Fibroblast of lung (primary cell): ENCODE data around the gene HEPN1. TPM values are rescaled to one million over a fixed set of nuclear protein-coding genes. Genes with fewer than 3 reads are reported as not detected.

ENCODE experiments used
- DNase-seq, 2 donors: peaks; one replicate each; pipeline versions ENCODE4 v3.0.0 to v3.0.0-alpha.2; 2010; ENCODE audit warnings: low read depth in 2 of 2
- H2AFZ ChIP-seq: 2 replicates; pipeline ENCODE4 v1.5.1; 2012; ENCODE audit warnings: low read length, control low read depth, inconsistent platforms
- H3K27ac ChIP-seq: 2 replicates; pipeline ENCODE4 v1.5.1; 2011; ENCODE audit warnings: low read length, control low read depth; ENCODE audit not compliant: insufficient read depth
- H3K27me3 ChIP-seq: 2 replicates; pipeline ENCODE4 v1.5.1; 2011; ENCODE audit warnings: mild to moderate bottlenecking, low read length; ENCODE audit not compliant: control insufficient read depth, insufficient read depth
- H3K36me3 ChIP-seq: 2 replicates; pipeline ENCODE4 v1.5.1; 2011; ENCODE audit warnings: low read length; ENCODE audit not compliant: control insufficient read depth, insufficient read depth
- H3K4me1 ChIP-seq: 2 replicates; pipeline ENCODE4 v1.5.1; 2011; ENCODE audit warnings: low read length; ENCODE audit not compliant: control insufficient read depth, insufficient read depth; ENCODE audit errors: extremely low read depth
- H3K4me2 ChIP-seq: 2 replicates; pipeline ENCODE4 v1.5.1; 2011; ENCODE audit warnings: low read length, control low read depth; ENCODE audit not compliant: insufficient read depth; ENCODE audit errors: extremely low read depth
- H3K4me3 ChIP-seq, 4 experiments: fragments of 200-600 bp in 1 of 4; sonication (generic) in 1 of 4; replicated peaks in 1 of 4; 2 replicates each; pipeline ENCODE4 v1.5.1; 2011 to 2016; ENCODE audit warnings: low read length in 4 of 4, low read depth in 3 of 4, mild to moderate bottlenecking in 3 of 4, control low read depth in 2 of 4, inconsistent platforms in 1 of 4, mixed read lengths in 1 of 4; ENCODE audit not compliant: insufficient read depth in 1 of 4; ENCODE audit errors: control extremely low read depth in 1 of 4
- H3K79me2 ChIP-seq: 2 replicates; pipeline ENCODE4 v1.5.1; 2012; ENCODE audit warnings: mild to moderate bottlenecking, low read length, inconsistent platforms; ENCODE audit not compliant: control insufficient read depth, insufficient read depth
- H3K9ac ChIP-seq: 2 replicates; pipeline ENCODE4 v1.5.1; 2011; ENCODE audit warnings: mild to moderate bottlenecking, low read length, control low read depth; ENCODE audit not compliant: insufficient read depth
- H3K9me3 ChIP-seq: 2 replicates; pipeline ENCODE4 v1.5.1; 2012; ENCODE audit warnings: low read depth, low read length; ENCODE audit not compliant: control insufficient read depth, insufficient read depth
- H4K20me1 ChIP-seq: 2 replicates; pipeline ENCODE4 v1.5.1; 2011; ENCODE audit warnings: low read length; ENCODE audit not compliant: control insufficient read depth, insufficient read depth; ENCODE audit errors: extremely low read depth
- CTCF ChIP-seq, 2 donors: IDR thresholded peaks in 1 of 2; conservative IDR thresholded peaks in 1 of 2; 1 replicate in 1 of 2; 2 replicates in 1 of 2; pipeline ENCODE4 v1.5.1; 2011 to 2012; ENCODE audit warnings: low read length in 2 of 2, control low read depth in 1 of 2, inconsistent platforms in 1 of 2, low read depth in 1 of 2, mild to moderate bottlenecking in 1 of 2
- EZH2 ChIP-seq: IDR thresholded peaks from 2 replicates; pipeline ENCODE4 v1.5.1; 2012; ENCODE audit warnings: low read length, control low read depth, mild to moderate bottlenecking; ENCODE audit errors: missing control alignments
- polyA plus RNA-seq, 2 donors: library from polyadenylated mRNA; depleted of rRNA in 1 of 2; stranded (reverse) in 1 of 2; unstranded in 1 of 2; fragments of >200 nt; gene quantifications; 2 replicates each; pipeline ENCODE4 v1.2.1, GENCODE V29; 2011 to 2012; ENCODE audit warnings: missing spikeins in 1 of 2
- total RNA-seq: library from RNA; depleted of rRNA; stranded (reverse); fragments of >200 nt; gene quantifications from 2 replicates; pipeline ENCODE4 v1.2.1, GENCODE V29; 2014

Gene HEPN1
- total and polyA plus RNA-seq, 2 donors (not counting 1 experiment from before 2014, with no cell fraction given): not detected

- Histone ChIP-seq H3K36me3 (no peaks in the 10 kb centered on the region), H3K27ac (no peak overlapping the region), H4K20me1 (no peaks in the 10 kb centered on the region), H3K9me3 (no peaks in the 10 kb centered on the region), H3K4me2 (no peak overlapping the region), H3K4me3 (no peak overlapping the region), H3K79me2 (no peaks in the 10 kb centered on the region), H3K4me1 (peaks cover 2% of the 10 kb centered on the region), H2AFZ (no peak overlapping the region), H3K27me3 (peaks cover 65% of the 10 kb centered on the region), H3K9ac (no peak overlapping the region)
- DNase-seq: no peak
- TF ChIP-seq EZH2 (no peak), CTCF (conservative IDR thresholded peaks at IDR 0.05 in 1 of 2, IDR thresholded peaks at IDR 0.05 in 1 of 2; ENCODE audit: low read depth in 1 of 2, low read length in 2 of 2) (no peak)
Measured at GRCh38 chr11:124870430-124870829, 48.6 kb upstream of the HEPN1 start.

GRCh38 chr11:124872280-124872679 lies 46.8 kb upstream of the HEPN1 start:
- Histone ChIP-seq H3K4me1 (peaks cover 2% of the 10 kb centered on the region), H3K9me3 (no peaks in the 10 kb centered on the region), H3K79me2 (no peaks in the 10 kb centered on the region), H2AFZ (no peak overlapping the region), H3K27ac (no peak overlapping the region), H3K27me3 (peaks cover 48% of the 10 kb centered on the region), H3K4me2 (no peak overlapping the region), H3K4me3 (no peak overlapping the region), H3K9ac (no peak overlapping the region), H4K20me1 (no peaks in the 10 kb centered on the region), H3K36me3 (no peaks in the 10 kb centered on the region)
- DNase-seq: no peak
- TF ChIP-seq EZH2 (no peak), CTCF (conservative IDR thresholded peaks at IDR 0.05 in 1 of 2, IDR thresholded peaks at IDR 0.05 in 1 of 2; ENCODE audit: low read depth in 1 of 2, low read length in 2 of 2) (no peak)

- Histone ChIP-seq H3K9me3 (no peaks in the 10 kb centered on the region), H3K79me2 (no peaks in the 10 kb centered on the region), H3K27ac (no peak overlapping the region), H3K36me3 (no peaks in the 10 kb centered on the region), H3K4me3 (no peak overlapping the region), H4K20me1 (no peaks in the 10 kb centered on the region), H3K9ac (no peak overlapping the region), H3K4me1 (peaks cover 2% of the 10 kb centered on the region), H3K27me3 (peaks cover 46% of the 10 kb centered on the region), H3K4me2 (no peak overlapping the region), H2AFZ (no peak overlapping the region)
- no peak for DNase-seq
- TF ChIP-seq EZH2 (no peak), CTCF (conservative IDR thresholded peaks at IDR 0.05 in 1 of 2, IDR thresholded peaks at IDR 0.05 in 1 of 2; ENCODE audit: low read depth in 1 of 2, low read length in 2 of 2) (no peak)
Measured at GRCh38 chr11:124872741-124873140, 46.3 kb upstream of the HEPN1 start.
